HEK293 (cell line): ENCODE data around the gene TRAPPC3L.

ENCODE experiments used
- CTCF ChIP-seq: fragments of 450-650 bp; formaldehyde crosslinking; IDR thresholded peaks from 2 replicates; pipeline ENCODE4 v1.5.1; 2016; ENCODE audit warnings: missing biosample characterization, missing genetic modification characterization
- GLIS1 ChIP-seq: fragments of 450-650 bp; formaldehyde crosslinking; IDR thresholded peaks from 2 replicates; pipeline ENCODE4 v1.5.1; 2016; ENCODE audit warnings: missing biosample characterization, missing genetic modification characterization
- IKZF3 ChIP-seq: fragments of 450-650 bp; IDR thresholded peaks from 2 replicates; pipeline ENCODE4 v1.5.0; 2018; ENCODE audit warnings: missing biosample characterization, mild to moderate bottlenecking, missing genetic modification characterization, moderate library complexity
- KLF8 ChIP-seq: fragments of 450-650 bp; formaldehyde crosslinking; IDR thresholded peaks from 2 replicates; pipeline ENCODE4 v1.5.1; 2016; ENCODE audit warnings: missing biosample characterization, missing genetic modification characterization
- REPIN1 ChIP-seq: fragments of 450-650 bp; formaldehyde crosslinking; IDR thresholded peaks from 2 replicates; pipeline ENCODE4 v1.5.1; 2017; ENCODE audit warnings: missing biosample characterization, missing genetic modification characterization, low read depth
- SP7 ChIP-seq: fragments of 450-650 bp; formaldehyde crosslinking; IDR thresholded peaks from 2 replicates; pipeline ENCODE4 v1.5.1; 2016; ENCODE audit warnings: missing biosample characterization, missing genetic modification characterization
- TRIM28 ChIP-seq: IDR thresholded peaks from 2 replicates; pipeline ENCODE4 v1.6.1; 2011; ENCODE audit warnings: low read length, control low read depth, borderline replicate concordance
- ZBTB21 ChIP-seq: fragments of 450-650 bp; formaldehyde crosslinking; IDR thresholded peaks from 2 replicates; pipeline ENCODE4 v1.5.1; 2017; ENCODE audit warnings: missing biosample characterization, missing genetic modification characterization
- ZFP41 ChIP-seq: fragments of 450-650 bp; formaldehyde crosslinking; IDR thresholded peaks from 2 replicates; pipeline ENCODE4 v1.5.1; 2016; ENCODE audit warnings: missing biosample characterization, missing genetic modification characterization, borderline replicate concordance
- ZFP69B ChIP-seq: fragments of 450-650 bp; formaldehyde crosslinking; IDR thresholded peaks from 2 replicates; pipeline ENCODE4 v1.5.1; 2016; ENCODE audit warnings: missing biosample characterization, missing genetic modification characterization
- ZNF175 ChIP-seq: fragments of 450-650 bp; formaldehyde crosslinking; IDR thresholded peaks from 2 replicates; pipeline ENCODE4 v1.5.1; 2016; ENCODE audit warnings: missing biosample characterization, missing genetic modification characterization
- ZNF311 ChIP-seq: fragments of 450-650 bp; formaldehyde crosslinking; IDR thresholded peaks from 2 replicates; pipeline ENCODE4 v1.5.1; 2017; ENCODE audit warnings: missing biosample characterization, missing genetic modification characterization, borderline replicate concordance
- ZNF324 ChIP-seq: fragments of 450-650 bp; formaldehyde crosslinking; IDR thresholded peaks from 2 replicates; pipeline ENCODE4 v1.5.1; 2016; ENCODE audit warnings: missing biosample characterization, missing genetic modification characterization
- ZNF529 ChIP-seq: fragments of 450-650 bp; formaldehyde crosslinking; IDR thresholded peaks from 2 replicates; pipeline ENCODE4 v1.5.1; 2017; ENCODE audit warnings: missing genetic modification characterization, missing biosample characterization; ENCODE audit not compliant: insufficient replicate concordance
- ZNF544 ChIP-seq: fragments of 450-650 bp; formaldehyde crosslinking; IDR thresholded peaks from 2 replicates; pipeline ENCODE4 v1.5.0; 2017; ENCODE audit warnings: missing biosample characterization, missing genetic modification characterization
- ZNF558 ChIP-seq: fragments of 450-650 bp; formaldehyde crosslinking; IDR thresholded peaks from 2 replicates; pipeline ENCODE4 v1.5.1; 2016; ENCODE audit warnings: missing biosample characterization, missing genetic modification characterization
- ZNF560 ChIP-seq: fragments of 450-650 bp; formaldehyde crosslinking; IDR thresholded peaks from 2 replicates; pipeline ENCODE4 v1.5.1; 2017; ENCODE audit warnings: missing biosample characterization, missing genetic modification characterization, borderline replicate concordance
- ZNF580 ChIP-seq: fragments of 450-650 bp; formaldehyde crosslinking; IDR thresholded peaks from 2 replicates; pipeline ENCODE4 v1.5.1; 2016; ENCODE audit warnings: missing biosample characterization, missing genetic modification characterization
- ZNF621 ChIP-seq: fragments of 450-650 bp; formaldehyde crosslinking; IDR thresholded peaks from 2 replicates; pipeline ENCODE4 v1.5.1; 2017; ENCODE audit warnings: missing biosample characterization, missing genetic modification characterization
- ZNF623 ChIP-seq: fragments of 450-650 bp; formaldehyde crosslinking; IDR thresholded peaks from 2 replicates; pipeline ENCODE4 v1.5.1; 2016; ENCODE audit warnings: missing biosample characterization, missing genetic modification characterization
- ZNF747 ChIP-seq: fragments of 450-650 bp; formaldehyde crosslinking; IDR thresholded peaks from 2 replicates; pipeline ENCODE4 v1.5.1; 2016; ENCODE audit warnings: missing biosample characterization, missing genetic modification characterization
- ZNF768 ChIP-seq: fragments of 450-650 bp; formaldehyde crosslinking; IDR thresholded peaks from 2 replicates; pipeline ENCODE4 v1.5.1; 2018; ENCODE audit warnings: missing biosample characterization, mild to moderate bottlenecking, missing genetic modification characterization
- TF ChIP-seq, protein P1 (sequence below): fragments of 450-650 bp; formaldehyde crosslinking; IDR thresholded peaks from 2 replicates; pipeline ENCODE4 v1.5.1; 2017; ENCODE audit warnings: missing biosample characterization, mild to moderate bottlenecking, missing genetic modification characterization, moderate library complexity
- TF ChIP-seq, protein P2 (sequence below): fragments of 450-650 bp; formaldehyde crosslinking; IDR thresholded peaks from 2 replicates; pipeline ENCODE4; 2016; ENCODE audit warnings: missing biosample characterization, missing genetic modification characterization
- TF ChIP-seq, protein P3 (sequence below): IDR thresholded peaks from 2 replicates; pipeline ENCODE4 v1.6.1; 2011; ENCODE audit warnings: mild to moderate bottlenecking, low read depth, low read length, borderline replicate concordance

Gene TRAPPC3L

DNA sequence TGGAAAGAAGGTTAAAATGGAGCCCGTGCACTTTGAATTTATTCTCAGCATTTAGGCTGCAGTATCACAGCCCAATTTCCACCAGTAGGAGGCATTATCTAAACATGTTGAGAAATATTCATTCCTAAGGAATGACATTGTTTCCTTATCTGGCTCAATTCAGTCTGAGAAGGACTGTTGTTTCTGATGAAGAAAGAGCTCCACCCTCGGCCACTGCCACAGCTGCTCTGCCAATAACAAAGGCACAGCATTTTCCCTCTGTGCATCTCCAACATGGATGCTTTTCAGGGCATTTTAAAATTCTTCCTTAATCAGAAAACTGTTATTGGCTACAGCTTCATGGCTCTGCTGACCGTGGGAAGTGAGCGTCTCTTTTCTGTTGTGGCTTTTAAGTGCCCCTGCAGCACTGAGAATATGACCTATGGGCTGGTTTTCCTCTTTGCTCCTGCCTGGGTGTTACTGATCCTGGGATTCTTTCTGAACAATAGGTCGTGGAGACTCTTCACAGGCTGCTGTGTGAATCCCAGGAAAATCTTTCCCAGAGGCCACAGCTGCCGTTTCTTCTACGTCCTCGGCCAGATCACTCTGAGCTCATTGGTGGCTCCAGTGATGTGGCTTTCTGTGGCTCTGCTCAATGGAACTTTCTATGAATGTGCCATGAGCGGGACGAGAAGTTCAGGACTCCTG, 33.9 kb downstream of the TRAPPC3L start, which contains the start of gene CALHM5 (continued):
- TF ChIP-seq REPIN1 (tag by site-specific recombination) (no peak), ZNF623 (tag by site-specific recombination) (no peak), ZNF558 (tag by site-specific recombination) (no peak), ZNF560 (tag by site-specific recombination) (no peak), ZFP69B (tag by site-specific recombination) (no peak), ZNF324 (tag by site-specific recombination) (peak; percentile 35; the same call in 1 of the 2 replicates), TRIM28 (peak; percentile 79), ZNF311 (tag by site-specific recombination) (no peak), GLIS1 (tag by site-specific recombination) (no peak), SP7 (no peak), ZBTB21 (tag by site-specific recombination) (no peak), ZNF529 (tag by site-specific recombination) (no peak), CTCF (tag by site-specific recombination) (peak; percentile 50), IKZF3 (peak; percentile 70), KLF8 (no peak), ZNF175 (no peak), ZNF580 (tag by site-specific recombination) (0 out of 2 replicates have a peak, but pooled peaks have one; percentile 32), ZNF544 (no peak), ZNF768 (tag by site-specific recombination) (no peak), ZNF747 (tag by site-specific recombination) (no peak), ZFP41 (tag by site-specific recombination) (no peak), ZNF621 (tag by site-specific recombination) (no peak)
- TF ChIP-seq, protein P1, sequence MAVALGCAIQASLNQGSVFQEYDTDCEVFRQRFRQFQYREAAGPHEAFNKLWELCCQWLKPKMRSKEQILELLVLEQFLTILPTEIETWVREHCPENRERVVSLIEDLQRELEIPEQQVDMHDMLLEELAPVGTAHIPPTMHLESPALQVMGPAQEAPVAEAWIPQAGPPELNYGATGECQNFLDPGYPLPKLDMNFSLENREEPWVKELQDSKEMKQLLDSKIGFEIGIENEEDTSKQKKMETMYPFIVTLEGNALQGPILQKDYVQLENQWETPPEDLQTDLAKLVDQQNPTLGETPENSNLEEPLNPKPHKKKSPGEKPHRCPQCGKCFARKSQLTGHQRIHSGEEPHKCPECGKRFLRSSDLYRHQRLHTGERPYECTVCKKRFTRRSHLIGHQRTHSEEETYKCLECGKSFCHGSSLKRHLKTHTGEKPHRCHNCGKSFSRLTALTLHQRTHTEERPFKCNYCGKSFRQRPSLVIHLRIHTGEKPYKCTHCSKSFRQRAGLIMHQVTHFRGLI (tag by site-specific recombination): no peak
- TF ChIP-seq, protein P2, sequence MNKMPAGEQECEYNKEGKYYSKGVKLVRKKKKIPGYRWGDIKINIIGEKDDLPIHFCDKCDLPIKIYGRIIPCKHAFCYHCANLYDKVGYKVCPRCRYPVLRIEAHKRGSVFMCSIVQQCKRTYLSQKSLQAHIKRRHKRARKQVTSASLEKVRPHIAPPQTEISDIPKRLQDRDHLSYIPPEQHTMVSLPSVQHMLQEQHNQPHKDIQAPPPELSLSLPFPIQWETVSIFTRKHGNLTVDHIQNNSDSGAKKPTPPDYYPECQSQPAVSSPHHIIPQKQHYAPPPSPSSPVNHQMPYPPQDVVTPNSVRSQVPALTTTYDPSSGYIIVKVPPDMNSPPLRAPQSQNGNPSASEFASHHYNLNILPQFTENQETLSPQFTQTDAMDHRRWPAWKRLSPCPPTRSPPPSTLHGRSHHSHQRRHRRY (tag by site-specific recombination): no peak
- TF ChIP-seq, protein P3, sequence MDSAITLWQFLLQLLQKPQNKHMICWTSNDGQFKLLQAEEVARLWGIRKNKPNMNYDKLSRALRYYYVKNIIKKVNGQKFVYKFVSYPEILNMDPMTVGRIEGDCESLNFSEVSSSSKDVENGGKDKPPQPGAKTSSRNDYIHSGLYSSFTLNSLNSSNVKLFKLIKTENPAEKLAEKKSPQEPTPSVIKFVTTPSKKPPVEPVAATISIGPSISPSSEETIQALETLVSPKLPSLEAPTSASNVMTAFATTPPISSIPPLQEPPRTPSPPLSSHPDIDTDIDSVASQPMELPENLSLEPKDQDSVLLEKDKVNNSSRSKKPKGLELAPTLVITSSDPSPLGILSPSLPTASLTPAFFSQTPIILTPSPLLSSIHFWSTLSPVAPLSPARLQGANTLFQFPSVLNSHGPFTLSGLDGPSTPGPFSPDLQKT: no peak
